GM12872 (cell line): ENCODE measurements around the gene KRT71.

Source experiments
- CTCF ChIP-seq: IDR thresholded peaks from 3 replicates; pipeline ENCODE4 v1.5.1; 2011; ENCODE audit warnings: low read depth, mild to moderate bottlenecking, low read length, moderate library complexity; ENCODE audit not compliant: insufficient read depth

Gene KRT71

GRCh38 chr12:52581481-52581880 is 28.5 kb upstream of the KRT71 start:
- no peak for TF ChIP-seq CTCF

- TF ChIP-seq CTCF, result no peak
These were observed 28.1 kb upstream of the KRT71 start for GRCh38 chr12:52581066-52581465.

GRCh38 chr12:52580496-52580895 is 27.6 kb upstream of the KRT71 start:
- no peak for TF ChIP-seq CTCF

- no peak for TF ChIP-seq CTCF
These were observed 26.8 kb upstream of the KRT71 start for GRCh38 chr12:52579468-52580465.

- TF ChIP-seq CTCF, result no peak
These were observed 25.5 kb upstream of the KRT71 start for GRCh38 chr12:52578469-52578868.

GRCh38 chr12:52577316-52577715 is 24.4 kb upstream of the KRT71 start:
- no peak for TF ChIP-seq CTCF

GRCh38 chr12:52575948-52576347 is 23.0 kb upstream of the KRT71 start:
- no peak for TF ChIP-seq CTCF
